WTC11 (cell line): Measurements from ENCODE around the gene PPP1R12A. TPM values are rescaled to one million over a fixed set of nuclear protein-coding genes. Genes with fewer than 3 reads are reported as not detected.
A peak's percentile ranks its signal among the peaks of the same experiment; 100 is the strongest.

Source experiments
- ATAC-seq: fragments of 200-7000 bp; cut with Tn5 transposase; 2 replicates; pipeline ENCODE4 v1.10.0; 2021; ENCODE audit warnings: mild to moderate bottlenecking, moderate library complexity
- CTCF ChIA-PET: fragments of 300-600 bp; sonication (Branson Sonifier 250); formaldehyde crosslinking; loops from one replicate; lab custom pipeline; 2021; ENCODE audit warnings: antibody characterized with exemption; lab: Charles Lee
- POLR2A ChIA-PET: fragments of 350-600 bp; sonication (Branson Sonifier 250); formaldehyde crosslinking; loops from one replicate; lab custom pipeline; 2021; ENCODE audit warnings: antibody characterized with exemption; lab: Charles Lee
- DNase-seq: peaks from one replicate; pipeline ENCODE4 v3.0.0; 2021; ENCODE audit warnings: low spot score
- H3K27ac Mint-ChIP-seq: 2 replicates; pipeline ENCODE4 v1.8.0; 2021; ENCODE audit warnings: mixed read lengths
- H3K27me3 Mint-ChIP-seq: 2 replicates; pipeline ENCODE4 v1.8.0; 2021; ENCODE audit warnings: low read depth, mild to moderate bottlenecking, moderate library complexity, mixed read lengths
- H3K36me3 Mint-ChIP-seq: 2 replicates; pipeline ENCODE4 v1.8.0; 2021; ENCODE audit warnings: mixed read lengths
- H3K4me1 Mint-ChIP-seq: 2 replicates; pipeline ENCODE4 v1.8.0; 2022; ENCODE audit warnings: mixed read lengths
- H3K4me3 Mint-ChIP-seq: 2 replicates; pipeline ENCODE4 v1.8.0; 2021; ENCODE audit warnings: mild to moderate bottlenecking, moderate library complexity, mixed read lengths
- H3K9me3 Mint-ChIP-seq: 2 replicates; pipeline ENCODE4 v1.8.0; 2021; ENCODE audit warnings: mixed read lengths
- AFF4 ChIP-seq: sonication (generic); formaldehyde crosslinking; IDR thresholded peaks from 2 replicates; pipeline ENCODE4 v1.8.1; 2023; ENCODE audit warnings: mild to moderate bottlenecking, missing genetic modification reagents, borderline replicate concordance
- ATF1 ChIP-seq: sonication (generic); formaldehyde crosslinking; IDR thresholded peaks from 2 replicates; pipeline ENCODE4 v1.8.1; 2023; ENCODE audit warnings: mild to moderate bottlenecking, moderate library complexity, missing genetic modification reagents
- CREM ChIP-seq: sonication (generic); formaldehyde crosslinking; IDR thresholded peaks from 2 replicates; pipeline ENCODE4 v1.8.1; 2022; ENCODE audit warnings: mild to moderate bottlenecking, missing genetic modification reagents, moderate library complexity
- ELF4 ChIP-seq: sonication (generic); formaldehyde crosslinking; IDR thresholded peaks from 2 replicates; pipeline ENCODE4 v1.8.1; 2022; ENCODE audit warnings: low read depth, mild to moderate bottlenecking, moderate library complexity, missing genetic modification reagents
- FOXJ3 ChIP-seq: sonication (generic); formaldehyde crosslinking; IDR thresholded peaks from 2 replicates; pipeline ENCODE4 v1.9.0; 2021; ENCODE audit warnings: missing genetic modification reagents, mild to moderate bottlenecking, borderline replicate concordance
- FOXP4 ChIP-seq: sonication (generic); formaldehyde crosslinking; IDR thresholded peaks from 2 replicates; pipeline ENCODE4 v1.8.0; 2022; ENCODE audit warnings: mild to moderate bottlenecking, missing genetic modification reagents
- GTF2I ChIP-seq: fragments of 250-450 bp; sonication (Bioruptor Pico); conservative IDR thresholded peaks from 2 replicates; pipeline ENCODE4 v1.4.0; 2021; ENCODE audit warnings: mild to moderate bottlenecking
- JUN ChIP-seq: sonication (generic); formaldehyde crosslinking; IDR thresholded peaks from 2 replicates; pipeline ENCODE4 v1.8.0; 2023; ENCODE audit warnings: mild to moderate bottlenecking, missing genetic modification reagents
- NR2C2 ChIP-seq: sonication (generic); formaldehyde crosslinking; IDR thresholded peaks from 2 replicates; pipeline ENCODE4 v1.8.0; 2022; ENCODE audit warnings: mild to moderate bottlenecking, missing genetic modification reagents
- RELA ChIP-seq: sonication (generic); formaldehyde crosslinking; IDR thresholded peaks from 2 replicates; pipeline ENCODE4 v1.8.1; 2022; ENCODE audit warnings: missing genetic modification reagents, mild to moderate bottlenecking, borderline replicate concordance
- SMAD3 ChIP-seq: sonication (generic); formaldehyde crosslinking; IDR thresholded peaks from 2 replicates; pipeline ENCODE4 v1.8.0; 2022; ENCODE audit warnings: missing genetic modification reagents, mild to moderate bottlenecking, borderline replicate concordance
- SMAD4 ChIP-seq: sonication (generic); formaldehyde crosslinking; IDR thresholded peaks from 2 replicates; pipeline ENCODE4 v1.8.0; 2022; ENCODE audit warnings: mild to moderate bottlenecking, missing genetic modification reagents
- SOX15 ChIP-seq: fragments of 250-450 bp; sonication (Bioruptor Pico); IDR thresholded peaks from 2 replicates; pipeline ENCODE4 v1.9.0; 2021; ENCODE audit warnings: mild to moderate bottlenecking
- SP1 ChIP-seq: sonication (generic); formaldehyde crosslinking; conservative IDR thresholded peaks from 2 replicates; pipeline ENCODE4 v1.8.1; 2022; ENCODE audit warnings: missing genetic modification reagents
- ZNF232 ChIP-seq: sonication (generic); formaldehyde crosslinking; IDR thresholded peaks from 2 replicates; pipeline ENCODE4 v1.8.0; 2022; ENCODE audit warnings: mild to moderate bottlenecking, missing genetic modification reagents
- ZNF532 ChIP-seq: fragments of 250-450 bp; sonication (Bioruptor Pico); IDR thresholded peaks from 2 replicates; pipeline ENCODE4 v1.9.0; 2021; ENCODE audit warnings: mild to moderate bottlenecking, borderline replicate concordance
- total RNA-seq: library from RNA; stranded (reverse); gene quantifications from 3 replicates; pipeline ENCODE4 v1.2.3, GENCODE V29; 2021
- TF ChIP-seq, protein P1 (sequence below): fragments of 250-450 bp; sonication (Bioruptor Pico); IDR thresholded peaks from 2 replicates; pipeline ENCODE4 v1.9.0; 2021; ENCODE audit warnings: mild to moderate bottlenecking
- TF ChIP-seq, protein P2 (sequence below): sonication (generic); formaldehyde crosslinking; conservative IDR thresholded peaks from 2 replicates; pipeline ENCODE4 v1.8.1; 2022; ENCODE audit warnings: mild to moderate bottlenecking, missing genetic modification reagents
- TF ChIP-seq, protein P3 (sequence below): sonication (generic); formaldehyde crosslinking; IDR thresholded peaks from 2 replicates; pipeline ENCODE4 v1.8.0; 2022; ENCODE audit warnings: mild to moderate bottlenecking, missing genetic modification reagents

PPP1R12A gene
- total RNA-seq, 1 experiment from 2014 or later, result 83.8 TPM

- Mint-ChIP-seq H3K36me3 (no peaks in the 10 kb centered on the region), H3K9me3 (no peaks in the 10 kb centered on the region), H3K4me1 (peaks cover 29% of the 10 kb centered on the region), H3K27ac (peak overlapping the region; percentile 55), H3K4me3 (no peak overlapping the region), H3K27me3 (no peaks in the 10 kb centered on the region)
- no peak for DNase-seq
- CTCF ChIA-PET, result no interaction called here
- POLR2A ChIA-PET, result no interaction called here
- TF ChIP-seq, protein P1, sequence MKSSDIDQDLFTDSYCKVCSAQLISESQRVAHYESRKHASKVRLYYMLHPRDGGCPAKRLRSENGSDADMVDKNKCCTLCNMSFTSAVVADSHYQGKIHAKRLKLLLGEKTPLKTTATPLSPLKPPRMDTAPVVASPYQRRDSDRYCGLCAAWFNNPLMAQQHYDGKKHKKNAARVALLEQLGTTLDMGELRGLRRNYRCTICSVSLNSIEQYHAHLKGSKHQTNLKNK (CRISPR knock-in tag), result no peak
- no peak for TF ChIP-seq FOXJ3 (CRISPR knock-in tag)
- no peak for TF ChIP-seq FOXP4 (CRISPR knock-in tag)
- no peak for TF ChIP-seq NR2C2 (CRISPR knock-in tag)
- no peak for TF ChIP-seq SMAD3 (CRISPR knock-in tag)
- TF ChIP-seq, protein P2, sequence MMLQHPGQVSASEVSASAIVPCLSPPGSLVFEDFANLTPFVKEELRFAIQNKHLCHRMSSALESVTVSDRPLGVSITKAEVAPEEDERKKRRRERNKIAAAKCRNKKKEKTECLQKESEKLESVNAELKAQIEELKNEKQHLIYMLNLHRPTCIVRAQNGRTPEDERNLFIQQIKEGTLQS (CRISPR knock-in tag), result no peak
- no peak for TF ChIP-seq SMAD4 (CRISPR knock-in tag)
- no peak for TF ChIP-seq SP1 (CRISPR knock-in tag)
- no peak for TF ChIP-seq JUN (CRISPR knock-in tag)
- no peak for TF ChIP-seq ZNF232 (CRISPR knock-in tag)
- no peak for TF ChIP-seq ATF1 (CRISPR knock-in tag)
- no peak for TF ChIP-seq CREM (CRISPR knock-in tag)
- no peak for TF ChIP-seq AFF4 (CRISPR knock-in tag)
- no peak for TF ChIP-seq ZNF532 (CRISPR knock-in tag)
- TF ChIP-seq GTF2I, result no peak
- no peak for TF ChIP-seq ELF4 (CRISPR knock-in tag)
- TF ChIP-seq, protein P3, sequence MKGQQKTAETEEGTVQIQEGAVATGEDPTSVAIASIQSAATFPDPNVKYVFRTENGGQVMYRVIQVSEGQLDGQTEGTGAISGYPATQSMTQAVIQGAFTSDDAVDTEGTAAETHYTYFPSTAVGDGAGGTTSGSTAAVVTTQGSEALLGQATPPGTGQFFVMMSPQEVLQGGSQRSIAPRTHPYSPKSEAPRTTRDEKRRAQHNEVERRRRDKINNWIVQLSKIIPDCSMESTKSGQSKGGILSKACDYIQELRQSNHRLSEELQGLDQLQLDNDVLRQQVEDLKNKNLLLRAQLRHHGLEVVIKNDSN (CRISPR knock-in tag), result no peak
- TF ChIP-seq RELA (CRISPR knock-in tag), result no peak
- no peak for TF ChIP-seq SOX15 (CRISPR knock-in tag)
- ATAC-seq, result no peak
These were observed 33.4 kb downstream of the PPP1R12A start for GRCh38 chr12:79901506-79901905.
